Breast epithelium (tissue), 4 donors: Measurements from ENCODE around the gene PLAC1. TPM values are rescaled to one million over a fixed set of nuclear protein-coding genes. Genes with fewer than 3 reads are reported as not detected.

Source experiments
- DNase-seq, 2 donors: peaks; one replicate each; pipeline ENCODE4 v3.0.0-alpha.2; 2019; ENCODE audit warnings: low spot score in 2 of 2
- H3K27ac ChIP-seq, 2 donors: fragments of 200-600 bp; sonication (generic) in 1 of 2; one replicate each; pipeline ENCODE4 v1.5.1; 2016 to 2019; ENCODE audit warnings: mild to moderate bottlenecking in 1 of 2
- H3K27me3 ChIP-seq, 2 donors: fragments of 200-600 bp; sonication (generic) in 1 of 2; one replicate each; pipeline versions ENCODE4 v1.5.1 to v1.6.0; 2017 to 2019; ENCODE audit warnings: control low read depth in 1 of 2, mild to moderate bottlenecking in 1 of 2
- H3K36me3 ChIP-seq: fragments of 200-600 bp; one replicate; pipeline ENCODE4 v1.5.1; 2019
- H3K4me1 ChIP-seq, 2 donors: fragments of 200-600 bp; sonication (generic); one replicate each; pipeline ENCODE4 v1.5.1; 2016 to 2019; ENCODE audit warnings: control low read depth in 1 of 2
- H3K4me3 ChIP-seq, 3 donors: fragments of 200-600 bp; sonication (generic); 1 replicate in 2 of 3; 2 replicates in 1 of 3; pipeline ENCODE4 v1.5.1; 2016 to 2019; ENCODE audit warnings: mild to moderate bottlenecking in 3 of 3, moderate library complexity in 2 of 3
- H3K9me3 ChIP-seq, 2 donors: fragments of 200-600 bp; sonication (generic) in 1 of 2; one replicate each; pipeline ENCODE4 v1.5.1; 2016 to 2019; ENCODE audit warnings: control low read depth in 1 of 2
- CTCF ChIP-seq, 3 donors: fragments of 450-650 bp; IDR thresholded peaks; one replicate each; pipeline ENCODE4 v1.5.1; 2016 to 2017; ENCODE audit warnings: antibody characterized with exemption in 3 of 3, mild to moderate bottlenecking in 3 of 3, moderate library complexity in 3 of 3
- POLR2A ChIP-seq: fragments of 450-650 bp; IDR thresholded peaks from one replicate; pipeline ENCODE4 v1.6.1; 2016; ENCODE audit warnings: antibody characterized with exemption, mild to moderate bottlenecking, moderate library complexity
- POLR2AphosphoS5 ChIP-seq, 3 donors: sonication (generic); formaldehyde crosslinking; IDR thresholded peaks; one replicate each; pipeline ENCODE4 v1.6.1; 2017; ENCODE audit warnings: antibody characterized with exemption in 3 of 3
- intact Hi-C: fragments of 100-400 bp; cut with DNase I; formaldehyde crosslinking; loops from one replicate; pipeline ENCODE4 v1.15.1; 2023; ENCODE audit warnings: low total_unique reads
- total RNA-seq, 3 donors: library from RNA; depleted of rRNA; stranded (reverse); fragments of >200 nt; gene quantifications; one replicate each; pipeline ENCODE4 v1.1.0, GENCODE V29; 2016

The PLAC1 gene
- not detected for total RNA-seq

- Histone ChIP-seq H3K27ac (no peak within 1 kb of the TSS), H3K4me3 (no peak within 1 kb of the TSS), H3K9me3 (no peaks in the 10 kb centered on the region), H3K36me3 (no peaks in the 10 kb centered on the region), H3K4me1 (no peaks in the 10 kb centered on the region), H3K27me3 (peaks cover 0 to 51% of the 10 kb centered on the region in 2 donors)
- intact Hi-C loops, result no loop called here
- TF ChIP-seq POLR2AphosphoS5 (IDR thresholded peaks at IDR 0.05) (no peak), CTCF (IDR thresholded peaks at IDR 0.05) (no peak), POLR2A (no peak)
- no peak for DNase-seq
Observed at GRCh38 chrX:134658002-134658759, at the start of gene PLAC1. TSS of gene PLAC1 (minus strand) at chrX:134658471. CDS start at chrX:134566682, 91,789 bp downstream.

- no peaks in the 10 kb centered on the region for H3K4me1 ChIP-seq
- no peak overlapping the region for H3K27ac ChIP-seq
- peaks cover 0 to 3% of the 10 kb centered on the region in 2 donors for H3K9me3 ChIP-seq
- intact Hi-C loops, result no loop called here
- TF ChIP-seq CTCF (IDR thresholded peaks at IDR 0.05) (no peak), POLR2A (no peak), POLR2AphosphoS5 (IDR thresholded peaks at IDR 0.05) (no peak)
- H3K4me3 ChIP-seq, result no peak overlapping the region
- peaks cover 0 to 14% of the 10 kb centered on the region in 2 donors for H3K27me3 ChIP-seq
- H3K36me3 ChIP-seq, result no peaks in the 10 kb centered on the region
- no peak for DNase-seq
Observed at GRCh38 chrX:134706138-134706537, 47.9 kb upstream of the PLAC1 start.

GRCh38 chrX:134695999-134696398, 37.7 kb upstream of the PLAC1 start:
- intact Hi-C loops, result no loop called here
- no peak for DNase-seq
- TF ChIP-seq POLR2AphosphoS5 (IDR thresholded peaks at IDR 0.05), result no peak
- no peak for TF ChIP-seq POLR2A
- no peak for TF ChIP-seq CTCF (IDR thresholded peaks at IDR 0.05)
- Histone ChIP-seq H3K27me3 (peaks cover 0 to 27% of the 10 kb centered on the region in 2 donors), H3K36me3 (no peaks in the 10 kb centered on the region), H3K4me3 (no peak overlapping the region), H3K9me3 (peaks cover 0 to 3% of the 10 kb centered on the region in 2 donors), H3K27ac (no peak overlapping the region), H3K4me1 (no peaks in the 10 kb centered on the region)

GRCh38 chrX:134694333-134695322, 36.4 kb upstream of the PLAC1 start:
- intact Hi-C loops, result no loop called here
- Histone ChIP-seq H3K4me1 (no peaks in the 10 kb centered on the region), H3K27ac (no peak overlapping the region), H3K4me3 (no peak overlapping the region), H3K36me3 (no peaks in the 10 kb centered on the region), H3K27me3 (peaks cover 0 to 31% of the 10 kb centered on the region in 2 donors), H3K9me3 (no peaks in the 10 kb centered on the region)
- TF ChIP-seq POLR2A, result no peak
- TF ChIP-seq CTCF (IDR thresholded peaks at IDR 0.05), result no peak
- no peak for TF ChIP-seq POLR2AphosphoS5 (IDR thresholded peaks at IDR 0.05)
- DNase-seq, result no peak
